GM19238 (cell line): ENCODE data around the gene GMDS.

Experiments
- DNase-seq: peaks from one replicate; pipeline ENCODE4 v3.0.0; 2011; ENCODE audit warnings: low spot score; ENCODE audit not compliant: insufficient read length

The GMDS gene

GRCh38 chr6:1663511-1663910 is 581.9 kb downstream of the GMDS start:
- no peak for DNase-seq

GRCh38 chr6:1662534-1662933 is 582.9 kb downstream of the GMDS start:
- no peak for DNase-seq

DNA sequence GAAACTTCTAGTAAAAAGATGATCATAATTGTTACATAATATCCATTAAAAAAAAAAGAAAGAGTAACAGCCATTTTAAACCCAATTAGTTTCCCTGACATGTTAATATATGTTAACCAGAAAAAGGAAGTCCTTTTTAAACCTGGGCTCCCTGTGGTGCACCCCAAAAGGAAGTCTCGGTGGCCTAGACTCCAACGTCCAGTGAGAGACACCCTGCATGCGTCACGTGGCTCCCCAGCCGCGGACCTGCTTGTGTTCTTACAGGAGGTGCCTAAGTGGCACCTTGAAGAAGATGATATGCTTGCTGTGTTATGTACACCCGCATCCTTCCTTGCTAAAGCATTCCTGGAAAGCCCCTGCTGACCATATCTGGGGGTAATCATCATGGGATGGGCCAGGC is 585.6 kb downstream of the GMDS start:
- DNase-seq, result no peak

DNA sequence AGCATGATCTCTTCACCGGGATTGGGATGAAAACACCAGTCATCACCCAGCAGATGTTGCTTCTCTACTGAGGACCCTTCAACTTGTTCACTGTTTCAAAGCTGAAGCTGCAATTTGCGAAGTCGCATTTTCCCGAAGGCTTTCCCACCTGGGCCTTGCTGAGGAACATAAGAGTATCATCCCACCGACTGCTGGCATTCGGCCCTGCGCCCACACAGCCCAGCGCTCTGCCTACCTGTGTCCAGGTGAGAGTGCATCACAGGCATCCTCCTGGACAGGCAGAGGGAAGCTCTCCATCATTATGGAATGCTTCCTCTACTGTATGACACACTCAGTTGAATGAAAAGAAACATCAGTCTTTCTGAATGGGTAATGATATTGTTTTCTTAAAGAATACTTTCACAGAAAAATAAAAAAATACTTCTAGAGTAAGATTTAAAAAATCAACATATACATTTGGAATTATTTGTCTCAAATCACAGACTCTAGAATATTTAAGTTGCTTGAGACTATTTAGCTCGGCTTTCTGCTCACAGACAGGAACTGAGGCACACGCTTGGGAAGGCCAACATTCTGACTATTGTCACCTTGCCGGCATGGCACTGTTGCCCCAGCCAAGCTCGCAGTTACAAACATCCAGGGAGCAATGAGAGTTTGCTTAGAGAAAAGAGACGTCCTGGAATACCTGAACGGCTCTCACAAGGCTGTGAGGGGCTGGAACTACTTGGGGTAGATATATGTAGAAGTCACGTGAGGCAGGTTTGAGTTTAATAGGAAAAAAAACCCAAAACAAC is 587.0 kb downstream of the GMDS start:
- DNase-seq, result no peak

DNA sequence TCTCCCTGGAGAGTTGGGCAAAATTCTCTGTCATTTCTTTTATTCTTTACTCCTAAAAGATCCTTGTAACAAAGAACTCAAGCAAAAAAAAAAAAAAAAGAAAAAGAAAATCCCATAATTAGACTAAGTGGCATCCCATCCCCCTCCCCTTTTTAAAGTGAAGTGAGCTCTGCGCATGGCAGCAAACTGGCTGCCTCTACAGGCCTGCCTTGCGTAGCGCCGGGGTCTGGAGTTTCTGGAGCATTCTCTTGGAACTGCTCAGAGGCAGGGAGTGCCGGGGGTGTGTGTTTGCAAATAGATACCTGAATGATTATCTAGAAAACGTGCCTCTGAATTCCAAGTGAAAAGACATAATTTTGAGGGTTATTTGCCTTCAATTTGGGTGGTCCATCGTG is 587.6 kb downstream of the GMDS start:
- no peak for DNase-seq

- no peak for DNase-seq
Observed at GRCh38 chr6:1657116-1657770, 588.2 kb downstream of the GMDS start.

DNA sequence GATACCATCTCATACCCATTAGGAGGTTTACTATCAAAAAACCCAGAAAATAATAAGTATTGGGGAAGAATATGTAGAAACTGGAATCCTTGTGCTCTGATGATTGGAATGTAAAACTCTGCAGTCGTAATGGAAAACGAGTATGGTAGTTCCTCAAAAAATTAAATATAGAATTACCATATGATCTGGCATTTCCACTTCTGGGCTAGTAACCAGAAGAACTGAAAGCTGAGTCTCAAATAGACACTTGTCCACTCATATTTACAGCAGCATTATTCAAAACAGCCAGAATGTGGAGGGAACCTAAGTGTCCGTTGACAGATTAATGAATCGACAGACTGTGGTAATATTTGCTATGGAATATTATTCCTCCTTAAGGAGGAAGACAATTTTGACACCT is 591.4 kb downstream of the GMDS start:
- DNase-seq, result no peak

GRCh38 chr6:1652842-1653241 is 592.6 kb downstream of the GMDS start:
- no peak for DNase-seq

DNA sequence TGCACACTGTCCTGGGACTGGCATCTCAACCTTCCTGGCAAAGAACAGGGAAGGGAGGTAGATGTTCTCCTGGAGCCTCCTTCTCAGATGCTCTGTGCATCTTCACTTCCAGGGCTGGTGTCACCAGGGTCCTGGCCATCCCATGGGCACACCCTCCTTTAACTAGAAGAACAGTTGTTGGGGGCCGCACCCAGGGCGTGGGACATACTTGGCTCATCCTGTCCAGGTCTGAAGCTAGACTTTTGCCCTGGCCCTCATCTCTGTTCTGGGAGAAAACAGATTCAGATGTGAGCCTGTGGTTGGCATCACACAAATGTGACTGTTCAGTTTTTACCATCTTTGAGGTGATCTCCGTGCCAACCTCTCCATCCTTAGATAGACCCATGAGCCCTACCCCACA is 594.0 kb downstream of the GMDS start:
- DNase-seq, result no peak

DNA sequence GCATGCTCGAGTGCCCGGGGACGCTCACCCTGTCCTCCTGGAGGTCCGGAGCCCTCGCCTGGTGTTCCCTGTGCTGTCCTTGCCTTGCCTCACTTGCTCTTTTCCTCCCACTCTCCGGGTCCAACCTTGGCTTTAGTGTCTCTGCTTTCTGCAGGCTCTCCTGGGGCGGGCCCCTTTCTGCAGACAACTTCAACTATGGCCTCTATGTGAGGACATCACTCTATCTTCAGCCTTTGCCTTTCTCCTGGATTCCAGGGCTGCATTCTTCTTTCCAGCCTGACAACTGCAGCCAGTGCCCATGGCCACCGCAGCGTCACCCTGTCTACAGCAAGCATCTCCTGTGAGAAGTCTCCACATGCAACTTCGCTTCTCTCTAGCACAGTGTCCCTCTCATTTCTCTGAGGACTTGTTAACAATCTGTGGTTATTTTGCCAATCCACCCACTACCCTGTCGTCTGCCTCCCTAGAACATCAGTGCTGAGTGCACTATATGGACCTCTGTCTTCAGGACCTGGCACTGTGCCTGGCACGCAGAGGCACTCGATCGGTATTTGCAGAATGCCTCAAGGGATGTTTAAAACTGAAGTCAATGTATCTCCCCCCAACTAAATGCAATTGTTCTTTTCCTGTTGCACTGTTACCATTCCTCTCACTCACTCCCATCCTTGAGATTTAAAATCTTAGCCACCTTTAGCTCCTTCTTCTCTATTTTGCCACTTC is 599.8 kb downstream of the GMDS start:
- no peak for DNase-seq

DNA sequence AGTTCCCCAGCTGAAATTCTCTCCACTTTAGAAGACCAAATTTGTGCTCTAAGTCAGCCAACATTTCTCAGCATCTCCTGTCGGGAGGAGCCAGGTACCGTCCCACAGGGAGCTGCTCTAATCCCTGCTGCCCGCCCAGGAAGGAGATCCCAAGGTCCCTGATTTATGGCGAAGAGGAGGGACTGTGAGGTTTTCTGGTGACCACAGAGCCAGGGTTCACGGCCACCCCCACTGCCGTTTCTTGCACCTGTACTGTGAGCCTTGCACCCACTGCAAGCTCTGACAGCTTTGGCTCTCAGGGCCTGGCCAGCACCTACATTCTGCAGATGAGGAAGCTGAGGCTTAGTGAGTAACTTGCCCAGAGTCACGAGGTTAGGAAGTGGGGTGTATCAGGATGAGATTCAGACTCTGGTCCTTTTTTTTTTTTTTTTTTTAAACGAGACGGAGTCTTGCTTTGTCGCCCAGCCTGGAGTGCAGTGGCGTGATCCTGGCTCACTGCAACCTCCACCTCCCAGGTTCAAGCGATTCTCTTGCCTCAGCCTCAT is 600.8 kb downstream of the GMDS start:
- no peak for DNase-seq

DNA sequence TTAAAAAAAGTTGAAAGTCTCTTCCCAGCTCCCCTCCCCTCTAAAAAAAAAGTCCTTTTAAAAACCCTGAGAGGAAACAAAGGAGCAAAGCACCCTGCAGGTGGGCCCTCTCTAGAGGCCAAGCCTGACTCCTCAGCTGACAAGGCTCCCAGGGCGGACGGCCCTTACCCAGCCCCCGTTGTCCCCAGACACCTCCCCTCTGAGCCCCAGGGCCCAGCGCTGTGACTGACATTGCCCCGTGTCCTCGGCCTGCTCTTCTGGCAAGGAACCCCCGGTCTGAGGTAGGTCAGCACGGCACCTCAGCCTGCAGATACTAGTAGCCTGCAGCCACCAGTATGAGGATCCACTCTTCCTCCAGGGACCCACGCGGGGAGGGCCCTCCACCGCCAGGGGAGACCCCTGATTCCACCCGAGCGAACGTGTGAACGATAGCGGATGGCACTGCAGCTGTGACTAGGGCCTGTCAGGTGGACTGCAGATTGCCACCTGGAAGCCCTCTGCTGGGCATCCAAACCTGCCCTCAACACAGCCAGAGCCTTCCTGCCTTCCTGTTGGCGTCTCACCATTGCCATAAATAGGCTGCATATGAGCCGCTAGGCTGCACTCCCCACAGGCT is 601.5 kb downstream of the GMDS start:
- no peak for DNase-seq

- DNase-seq, result no peak
Observed at GRCh38 chr6:1643111-1643510, 602.3 kb downstream of the GMDS start.

GRCh38 chr6:1641343-1641885 is 604.0 kb downstream of the GMDS start:
- no peak for DNase-seq

DNA sequence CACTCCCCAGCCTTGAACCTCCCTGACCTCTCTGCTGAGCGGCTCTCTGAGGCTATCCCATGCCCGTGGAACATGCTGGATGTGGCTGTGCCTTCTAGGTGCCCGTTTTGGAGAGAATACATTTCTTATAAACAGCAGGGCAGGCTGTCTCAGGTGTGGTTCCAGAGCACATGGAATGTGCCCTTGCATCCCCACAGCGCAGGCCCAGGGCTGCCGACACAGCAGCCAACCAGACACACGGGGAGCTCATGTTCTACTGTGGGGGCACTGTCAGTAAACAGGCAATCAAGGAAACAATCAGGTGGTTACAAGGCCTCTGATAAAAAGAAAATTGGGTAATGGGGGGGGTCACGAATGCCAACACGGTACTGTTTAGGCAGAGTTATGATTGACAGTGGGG is 604.9 kb downstream of the GMDS start:
- no peak for DNase-seq

DNA sequence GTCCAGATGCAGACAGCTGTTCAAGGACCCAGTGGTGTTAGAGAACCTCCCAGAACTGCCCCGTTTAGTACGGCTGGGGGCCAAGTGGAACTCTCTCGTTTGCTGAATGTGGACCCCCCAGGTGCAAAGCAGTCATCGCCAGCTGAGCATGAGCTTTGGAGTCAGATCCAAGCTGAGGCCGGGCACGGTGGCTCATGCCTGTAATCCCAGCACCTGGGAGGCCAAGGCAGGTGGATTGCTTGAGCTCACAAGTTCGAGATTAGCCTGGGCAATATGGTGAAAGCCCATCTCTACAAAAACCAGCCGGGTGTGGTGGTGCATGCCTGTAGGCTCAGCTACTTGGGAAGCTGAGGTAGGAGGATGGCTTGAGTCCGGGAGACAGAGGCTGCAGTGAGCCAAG is 606.0 kb downstream of the GMDS start:
- DNase-seq, result no peak

DNA sequence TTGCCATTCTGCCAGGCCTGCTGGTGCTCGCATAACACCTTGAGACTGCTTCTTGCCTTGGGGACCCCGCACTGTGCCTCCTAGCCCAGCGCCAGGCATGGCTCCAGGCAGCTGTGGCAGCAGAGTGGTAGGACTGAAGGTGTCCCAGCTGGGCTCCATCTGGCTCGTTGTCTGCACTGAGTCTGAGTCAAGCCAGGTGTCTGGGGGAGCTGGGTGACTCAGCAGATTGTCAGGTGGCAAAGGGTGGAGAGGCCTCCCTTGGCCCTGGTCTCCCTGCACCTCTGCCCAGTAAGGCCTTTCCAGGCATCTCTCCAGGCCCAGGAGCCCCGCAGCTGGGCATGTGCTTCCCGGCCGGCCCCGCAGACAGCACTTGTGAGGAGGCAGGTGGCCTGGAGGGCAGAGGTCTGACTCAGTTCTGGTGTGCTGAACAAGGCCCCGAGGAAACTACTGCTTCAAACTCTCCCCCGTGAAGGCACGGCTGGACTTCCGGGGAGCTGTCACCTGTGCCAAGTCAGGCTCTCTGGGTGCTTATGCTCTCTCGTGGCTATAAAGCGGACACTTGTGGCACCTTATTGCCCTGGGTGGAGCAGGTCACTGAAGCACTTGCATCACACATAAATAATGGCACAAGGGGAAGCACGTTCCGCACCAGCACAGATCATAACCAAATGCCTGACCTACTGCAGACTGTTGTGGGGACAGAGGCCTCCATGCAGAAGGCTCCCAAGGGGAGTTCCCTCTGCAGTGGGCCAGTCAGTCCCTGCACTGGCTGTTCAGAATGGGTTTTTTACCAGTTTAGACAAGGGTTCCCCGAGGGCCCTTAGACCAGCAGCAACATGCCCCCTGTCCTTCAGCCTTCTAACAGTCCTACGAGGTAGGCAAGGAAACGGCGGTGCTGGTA is 608.2 kb downstream of the GMDS start:
- DNase-seq, result no peak

DNA sequence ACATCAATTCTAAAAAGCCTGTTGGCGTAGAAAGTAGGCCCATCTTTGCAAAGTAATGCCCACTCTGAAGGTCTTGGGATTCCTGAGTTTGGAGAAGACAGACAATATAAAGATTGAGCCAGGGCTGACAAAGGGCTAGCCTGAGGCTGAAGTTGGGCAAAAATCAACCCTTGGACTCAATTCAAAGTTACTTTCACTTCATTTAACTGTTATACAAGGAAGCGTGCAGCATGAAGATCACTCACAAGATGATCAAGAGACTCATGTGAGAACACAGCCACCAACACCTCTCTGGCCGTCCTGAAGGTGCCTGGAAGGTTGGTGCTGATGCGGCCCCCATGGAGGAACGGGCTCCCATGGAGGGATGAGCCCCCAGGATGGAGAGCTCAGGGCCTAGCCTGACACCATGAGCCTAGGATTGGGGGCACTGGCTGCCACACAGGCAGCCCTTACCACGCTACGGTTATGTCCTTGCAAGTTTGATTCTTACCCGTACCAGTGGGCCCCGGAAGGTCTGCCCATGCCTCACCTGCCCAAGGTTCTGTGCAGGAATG is 609.1 kb downstream of the GMDS start:
- no peak for DNase-seq

DNA sequence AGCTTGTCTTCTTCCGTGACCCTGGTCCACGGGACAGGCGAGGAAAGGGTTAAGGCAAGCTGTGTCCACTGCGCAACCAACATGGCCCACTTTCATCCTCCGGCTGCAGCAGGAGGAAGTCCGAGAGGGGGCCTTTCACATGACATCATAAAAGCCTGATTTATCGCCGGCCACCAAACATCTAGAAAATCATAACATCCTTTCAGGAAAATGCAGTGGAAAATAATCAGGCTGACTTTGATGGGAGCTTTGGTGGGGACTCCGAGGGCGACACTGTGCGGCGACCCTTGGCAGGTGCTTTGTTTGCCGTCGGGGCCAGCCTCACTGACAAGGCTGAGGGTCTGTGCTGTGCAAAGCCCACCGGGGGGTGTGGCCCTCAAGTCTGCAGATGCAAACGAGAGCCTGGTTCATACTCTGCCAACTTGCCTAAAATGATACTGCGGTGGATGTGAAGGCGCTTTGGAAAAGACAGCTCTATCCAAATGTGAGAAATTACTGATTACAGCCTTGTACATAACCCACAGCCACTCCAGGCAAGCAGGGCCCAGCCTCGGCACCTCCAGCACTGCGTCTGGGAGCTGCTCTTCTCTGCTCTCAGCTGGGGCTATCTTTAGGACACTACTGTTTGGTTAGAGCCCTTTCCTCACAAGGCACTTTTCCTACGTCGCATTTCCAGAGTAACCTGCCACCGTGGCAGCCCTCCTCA is 609.9 kb downstream of the GMDS start:
- DNase-seq, result no peak

GRCh38 chr6:1634081-1634480 is 611.3 kb downstream of the GMDS start:
- no peak for DNase-seq
